H9 (cell line): ENCODE results near the gene ROCK2. TPM values are rescaled to one million over a fixed set of nuclear protein-coding genes. Genes with fewer than 3 reads are reported as not detected.

Source experiments
- DNase-seq: peaks from one replicate; pipeline ENCODE4 v3.0.0-alpha.2; 2017
- H2AFZ ChIP-seq: one replicate; pipeline ENCODE4 v1.6.1; 2013; ENCODE audit warnings: mild to moderate bottlenecking, low read length, control low read depth, moderate library complexity
- H2AK5ac ChIP-seq: 2 replicates; pipeline ENCODE4 v1.6.1; 2013; ENCODE audit warnings: low read length, control low read depth, mixed read lengths; ENCODE audit not compliant: insufficient read length
- H2BK120ac ChIP-seq: one replicate; pipeline ENCODE4 v1.6.1; 2013; ENCODE audit warnings: low read depth, mild to moderate bottlenecking, low read length, control low read depth, inconsistent platforms; ENCODE audit not compliant: poor library complexity, severe bottlenecking
- H2BK12ac ChIP-seq: 2 replicates; pipeline ENCODE4 v1.6.1; 2013; ENCODE audit warnings: low read length, control low read depth, mixed read lengths, low read depth; ENCODE audit not compliant: insufficient read length
- H2BK15ac ChIP-seq: 2 replicates; pipeline ENCODE4 v1.6.1; 2013; ENCODE audit warnings: low read depth, low read length, control low read depth
- H2BK20ac ChIP-seq: one replicate; pipeline ENCODE4 v1.6.1; 2013; ENCODE audit warnings: low read depth, mild to moderate bottlenecking, low read length, control low read depth, inconsistent platforms; ENCODE audit not compliant: poor library complexity, severe bottlenecking
- H2BK5ac ChIP-seq: 2 replicates; pipeline ENCODE4 v1.6.1; 2013; ENCODE audit warnings: low read length, control low read depth, mixed read lengths; ENCODE audit not compliant: insufficient read length
- H3K14ac ChIP-seq: 2 replicates; pipeline ENCODE4 v1.6.1; 2013; ENCODE audit warnings: low read length, control low read depth; ENCODE audit not compliant: insufficient read depth
- H3K18ac ChIP-seq: 2 replicates; pipeline ENCODE4 v1.6.1; 2013; ENCODE audit warnings: low read depth, mild to moderate bottlenecking, mixed read lengths, low read length, control low read depth; ENCODE audit not compliant: insufficient read length
- H3K23ac ChIP-seq: 2 replicates; pipeline ENCODE4 v1.6.1; 2013; ENCODE audit warnings: low read length, control low read depth, mixed read lengths, low read depth; ENCODE audit not compliant: insufficient read length
- H3K23me2 ChIP-seq: 2 replicates; pipeline ENCODE4 v1.6.1; 2013; ENCODE audit warnings: low read depth, mild to moderate bottlenecking, mixed read lengths, low read length, control low read depth; ENCODE audit not compliant: insufficient read length, poor library complexity, severe bottlenecking
- H3K27ac ChIP-seq: 2 replicates; pipeline ENCODE4 v1.5.1; 2013; ENCODE audit warnings: low read length, control low read depth, mixed read lengths, low read depth; ENCODE audit not compliant: insufficient read length
- H3K27me3 ChIP-seq: 2 replicates; pipeline ENCODE4 v1.6.1; 2013; ENCODE audit warnings: low read length, control low read depth, inconsistent platforms; ENCODE audit not compliant: insufficient read depth
- H3K4ac ChIP-seq: 2 replicates; pipeline ENCODE4 v1.6.1; 2013; ENCODE audit warnings: low read depth, mild to moderate bottlenecking, control low read depth, inconsistent platforms, low read length, moderate library complexity
- H3K4me1 ChIP-seq: 2 replicates; pipeline ENCODE4 v1.6.1; 2013; ENCODE audit warnings: low read length, control low read depth, inconsistent platforms; ENCODE audit not compliant: insufficient read depth
- H3K4me2 ChIP-seq: 2 replicates; pipeline ENCODE4 v1.6.1; 2013; ENCODE audit warnings: low read length, control low read depth, mixed read lengths; ENCODE audit not compliant: insufficient read length, insufficient read depth
- H3K56ac ChIP-seq: 2 replicates; pipeline ENCODE4 v1.6.1; 2013; ENCODE audit warnings: low read depth, mild to moderate bottlenecking, mixed read lengths, low read length, control low read depth; ENCODE audit not compliant: insufficient read length
- H3K79me1 ChIP-seq: 2 replicates; pipeline ENCODE4 v1.6.1; 2013; ENCODE audit warnings: low read depth, mild to moderate bottlenecking, moderate library complexity, low read length, control low read depth, inconsistent platforms; ENCODE audit not compliant: insufficient read depth, poor library complexity, severe bottlenecking
- H3K79me2 ChIP-seq: 2 replicates; pipeline ENCODE4 v1.6.1; 2013; ENCODE audit warnings: low read length, control low read depth, inconsistent platforms; ENCODE audit not compliant: insufficient read depth
- H3K9ac ChIP-seq: 2 replicates; pipeline ENCODE4 v1.6.1; 2013; ENCODE audit warnings: low read length, control low read depth, mixed read lengths; ENCODE audit not compliant: insufficient read length; ENCODE audit errors: extremely low read depth
- H3K9me3 ChIP-seq: one replicate; pipeline ENCODE4 v1.6.1; 2013; ENCODE audit warnings: low read depth, low read length, inconsistent platforms; ENCODE audit not compliant: control insufficient read depth
- H3T11ph ChIP-seq: one replicate; pipeline ENCODE4 v1.6.1; 2013; ENCODE audit warnings: mild to moderate bottlenecking, low read length, control low read depth, inconsistent platforms
- H4K20me1 ChIP-seq: one replicate; pipeline ENCODE4 v1.6.1; 2013; ENCODE audit not compliant: control insufficient read depth, insufficient read length, insufficient read depth
- H4K5ac ChIP-seq: 2 replicates; pipeline ENCODE4 v1.6.1; 2013; ENCODE audit warnings: low read depth, mild to moderate bottlenecking, mixed read lengths, low read length, control low read depth; ENCODE audit not compliant: insufficient read length
- H4K8ac ChIP-seq: replicated peaks from 2 replicates; pipeline ENCODE4 v1.6.1; 2013; ENCODE audit warnings: low read length, control low read depth, mixed read lengths, low read depth; ENCODE audit not compliant: insufficient read length
- H4K91ac ChIP-seq: 2 replicates; pipeline ENCODE4 v1.6.1; 2013; ENCODE audit warnings: low read depth, mild to moderate bottlenecking, moderate library complexity, mixed read lengths, low read length, control low read depth; ENCODE audit not compliant: insufficient read length
- H3K27ac Mint-ChIP-seq, 3 experiments: 2 replicates in 2 of 3; 3 replicates in 1 of 3; pipeline ENCODE4 v1.8.0; 2020 to 2021; ENCODE audit warnings: mixed read lengths in 3 of 3, mild to moderate bottlenecking in 1 of 3, moderate library complexity in 1 of 3
- H3K27me3 Mint-ChIP-seq: 2 replicates; pipeline ENCODE4 v1.8.0; 2021; ENCODE audit warnings: low read depth, mild to moderate bottlenecking, moderate library complexity, mixed read lengths
- H3K36me3 Mint-ChIP-seq, 3 experiments: 2 replicates in 2 of 3; 3 replicates in 1 of 3; pipeline ENCODE4 v1.8.0; 2020 to 2021; ENCODE audit warnings: low read depth in 3 of 3, mixed read lengths in 3 of 3; ENCODE audit not compliant: insufficient read depth in 1 of 3
- H3K4me1 Mint-ChIP-seq, 2 experiments: 2 replicates each; pipeline ENCODE4 v1.8.0; 2020; ENCODE audit warnings: mixed read lengths in 2 of 2
- H3K4me3 Mint-ChIP-seq, 2 experiments: 2 replicates in 1 of 2; 3 replicates in 1 of 2; pipeline ENCODE4 v1.8.0; 2020 to 2021; ENCODE audit warnings: mild to moderate bottlenecking in 2 of 2, mixed read lengths in 2 of 2, moderate library complexity in 1 of 2
- H3K9me3 Mint-ChIP-seq, 2 experiments: 2 replicates in 1 of 2; 3 replicates in 1 of 2; pipeline ENCODE4 v1.8.0; 2020; ENCODE audit warnings: mild to moderate bottlenecking in 2 of 2, mixed read lengths in 2 of 2, moderate library complexity in 1 of 2
- CTCF ChIP-seq: fragments of 200-600 bp; sonication (generic); conservative IDR thresholded peaks from 3 replicates; pipeline ENCODE4 v1.8.0; 2021; ENCODE audit warnings: antibody characterized with exemption, mild to moderate bottlenecking
- WGBS: extraction: QIAGEN DNeasy Blood & Tissue Kit; methylation state at CpG from one replicate; pipeline ENCODE4 v1.1.7; 2013; ENCODE audit warnings: missing lambda C conversion rate, low lambda C conversion rate, mixed read lengths; ENCODE audit not compliant: insufficient read length; ENCODE audit errors: extremely low coverage; 5-methylcytosine and 5-hydroxymethylcytosine counted together
- total RNA-seq: library from RNA; stranded (reverse); gene quantifications from 2 replicates; pipeline ENCODE4 v1.2.1, GENCODE V29; 2021

Gene ROCK2
- total RNA-seq, 1 experiment from 2014 or later = 33.2 TPM

- no peaks in the 10 kb centered on the region for H3K27me3 ChIP-seq
Observed at GRCh38 chr2:11141319-11141718, 203.1 kb downstream of the ROCK2 start.

More at GRCh38 chr2:11141319-11141718, 203.1 kb downstream of the ROCK2 start:
- Histone ChIP-seq H3K56ac (no peak overlapping the region), H3K18ac (no peak overlapping the region), H3K14ac (no peak overlapping the region), H2BK15ac (no peak overlapping the region), H3K9me3 (no peaks in the 10 kb centered on the region), H4K5ac (no peak overlapping the region), H2BK120ac (no peak overlapping the region), H3K27ac (no peak overlapping the region), H2BK12ac (no peak overlapping the region), H3K4me1 (no peaks in the 10 kb centered on the region), H3K4ac (no peak overlapping the region), H3T11ph (no peak overlapping the region), H3K79me1 (no peaks in the 10 kb centered on the region), H3K79me2 (no peaks in the 10 kb centered on the region), H2AK5ac (no peak overlapping the region), H4K8ac (no peak overlapping the region), H2AFZ (no peak overlapping the region), H3K23ac (no peak overlapping the region), H4K91ac (no peak overlapping the region), H2BK20ac (no peak overlapping the region), H2BK5ac (no peak overlapping the region), H3K4me2 (no peak overlapping the region), H3K9ac (no peak overlapping the region), H4K20me1 (no peaks in the 10 kb centered on the region), H3K23me2 (no peaks in the 10 kb centered on the region)
- H3K4me3 Mint-ChIP-seq = no peak overlapping the region
- H3K9me3 Mint-ChIP-seq = peaks cover 0 to 3% of the 10 kb centered on the region in 2 experiments; a peak in 1 of 5 replicates
- no peak overlapping the region for H3K27ac Mint-ChIP-seq
- H3K4me1 Mint-ChIP-seq = no peaks in the 10 kb centered on the region
- H3K36me3 Mint-ChIP-seq = peaks cover 0 to 4% (median 0%) of the 10 kb centered on the region in 3 experiments; a peak in 1 of 7 replicates
- peaks cover 3% of the 10 kb centered on the region; the same call in 1 of the 2 replicates for H3K27me3 Mint-ChIP-seq
- no peak for DNase-seq
- WGBS = no CpG with 5 or more reads among the region's 4 CpGs
- TF ChIP-seq CTCF = no peak
